Large intestine (tissue), 3 donors: ENCODE measurements around the gene MACROD1. TPM values are rescaled to one million over a fixed set of nuclear protein-coding genes. Genes with fewer than 3 reads are reported as not detected.

ENCODE experiments used
- DNase-seq, 2 donors: peaks; one replicate each; pipeline versions ENCODE4 v3.0.0 to v3.0.0-alpha.2; 2013
- H3K27ac ChIP-seq: one replicate; pipeline ENCODE4 v1.5.1; 2013; ENCODE audit warnings: low read length
- H3K27me3 ChIP-seq: 2 replicates; pipeline ENCODE4 v1.6.1; 2013; ENCODE audit warnings: low read length; ENCODE audit not compliant: control insufficient read depth, insufficient read depth
- H3K36me3 ChIP-seq: 2 replicates; pipeline ENCODE4 v1.6.1; 2013; ENCODE audit warnings: low read length; ENCODE audit not compliant: control insufficient read depth, insufficient read depth
- H3K4me1 ChIP-seq: one replicate; pipeline ENCODE4 v1.6.1; 2013; ENCODE audit warnings: low read length; ENCODE audit not compliant: control insufficient read depth, insufficient read depth
- H3K4me3 ChIP-seq: one replicate; pipeline ENCODE4 v1.5.1; 2013; ENCODE audit warnings: low read length
- H3K9me3 ChIP-seq: one replicate; pipeline ENCODE4 v1.6.1; 2013; ENCODE audit warnings: mild to moderate bottlenecking, low read depth, low read length, moderate library complexity; ENCODE audit not compliant: control insufficient read depth
- WGBS: methylation state at CpG from one replicate; pipeline ENCODE4 v1.1.5; 2013; ENCODE audit warnings: low lambda C conversion rate; ENCODE audit not compliant: insufficient coverage; 5-methylcytosine and 5-hydroxymethylcytosine counted together
- polyA plus RNA-seq: library from polyadenylated mRNA; unstranded; fragments of 120-200 nt; gene quantifications from one replicate; pipeline ENCODE4 v1.2.1, GENCODE V29; 2013

Gene MACROD1
- polyA plus RNA-seq, 1 donor: 18.2 TPM

- H3K36me3 ChIP-seq: no peaks in the 10 kb centered on the region
- peaks cover 4% of the 10 kb centered on the region for H3K4me1 ChIP-seq
- H3K4me3 ChIP-seq: no peak overlapping the region
- no CpG with 5 or more reads among the region's 11 CpGs for WGBS
- DNase-seq: no peak
- no peaks in the 10 kb centered on the region for H3K9me3 ChIP-seq
- no peak overlapping the region for H3K27ac ChIP-seq
- no peaks in the 10 kb centered on the region for H3K27me3 ChIP-seq
Observed at GRCh38 chr11:64090806-64091516, 75.0 kb downstream of the MACROD1 start.

DNA sequence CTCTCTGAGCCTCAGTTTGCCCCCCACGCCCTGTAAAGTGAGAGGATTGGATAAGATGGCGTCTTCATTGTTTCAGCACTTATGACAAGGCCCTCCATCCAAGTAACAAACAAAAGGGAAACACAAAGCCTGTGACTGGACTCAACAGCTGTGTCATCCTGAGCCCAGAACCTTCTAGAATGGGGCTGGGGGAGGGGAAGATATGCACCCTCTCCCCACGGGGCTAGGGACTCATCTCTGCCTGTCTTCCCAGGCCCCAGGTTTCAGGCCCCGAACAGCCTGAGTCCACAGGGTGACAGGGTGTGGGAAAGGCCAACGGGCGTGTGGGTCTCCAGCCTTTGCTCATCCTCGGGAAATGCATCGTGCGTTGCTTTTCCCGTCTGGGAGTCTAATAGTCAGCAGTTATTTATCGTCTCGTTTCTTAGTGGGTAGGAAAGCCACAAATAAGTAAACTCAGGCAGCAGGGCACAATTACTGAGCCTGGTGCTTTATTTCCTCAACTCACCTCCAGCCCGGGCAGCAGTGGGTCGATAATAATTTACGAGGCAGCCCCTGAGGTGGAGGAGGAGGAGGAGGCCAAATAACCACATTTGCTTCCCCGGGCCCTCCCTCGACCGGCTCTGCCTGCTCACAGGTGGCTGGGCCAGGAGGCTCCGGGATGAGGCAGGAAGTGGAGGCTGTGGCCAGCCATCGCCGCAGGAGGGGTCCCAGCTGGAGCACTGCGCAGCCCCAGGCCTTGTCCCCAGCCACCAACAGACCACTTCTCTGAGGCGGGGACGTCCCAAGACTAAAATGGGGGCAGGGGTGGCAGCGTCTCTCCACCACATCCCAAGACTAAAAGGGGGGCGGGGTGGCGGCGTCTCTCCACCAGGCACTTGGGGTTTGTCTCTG, 75.8 kb downstream of the MACROD1 start:
- no peaks in the 10 kb centered on the region for H3K36me3 ChIP-seq
- peaks cover 5% of the 10 kb centered on the region for H3K4me1 ChIP-seq
- H3K4me3 ChIP-seq: no peak overlapping the region
- WGBS: 100% methylated on average over 2 of the region's 28 CpGs
- H3K27me3 ChIP-seq: no peaks in the 10 kb centered on the region
- H3K27ac ChIP-seq: no peak overlapping the region
- H3K9me3 ChIP-seq: no peaks in the 10 kb centered on the region
- DNase-seq: no peak

- Histone ChIP-seq H3K36me3 (no peaks in the 10 kb centered on the region), H3K9me3 (no peaks in the 10 kb centered on the region)
- WGBS: no CpG with 5 or more reads among the region's 7 CpGs
Observed at GRCh38 chr11:64089493-64089892, 76.4 kb downstream of the MACROD1 start.

DNA sequence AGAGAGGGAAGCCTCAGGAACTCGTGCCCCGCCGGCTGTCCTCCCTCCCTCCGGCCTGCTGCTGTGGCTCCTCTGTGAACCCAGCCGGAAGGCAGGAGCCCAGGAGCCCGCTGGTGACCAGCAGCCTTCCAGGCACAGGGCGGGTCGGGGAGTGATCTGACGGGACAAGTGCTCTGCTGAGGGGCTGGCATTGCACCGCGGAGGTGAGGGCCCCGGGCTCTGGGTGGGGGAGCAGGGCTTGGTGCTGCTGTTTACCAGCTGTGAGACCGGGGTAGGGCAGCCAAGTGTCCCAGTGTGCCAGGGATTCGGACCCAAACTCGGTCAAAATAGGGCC, 76.9 kb downstream of the MACROD1 start:
- H3K27ac ChIP-seq: no peak overlapping the region
- H3K4me3 ChIP-seq: no peak overlapping the region
- H3K9me3 ChIP-seq: no peaks in the 10 kb centered on the region
- WGBS: no CpG with 5 or more reads among the region's 15 CpGs
- DNase-seq: no peak
- no peaks in the 10 kb centered on the region for H3K27me3 ChIP-seq
- H3K36me3 ChIP-seq: no peaks in the 10 kb centered on the region
- peaks cover 9% of the 10 kb centered on the region for H3K4me1 ChIP-seq

More at GRCh38 chr11:64089493-64089892, 76.4 kb downstream of the MACROD1 start:
- Histone ChIP-seq H3K4me1 (peaks cover 9% of the 10 kb centered on the region), H3K27ac (no peak overlapping the region), H3K4me3 (no peak overlapping the region), H3K27me3 (no peaks in the 10 kb centered on the region)
- no peak for DNase-seq

DNA sequence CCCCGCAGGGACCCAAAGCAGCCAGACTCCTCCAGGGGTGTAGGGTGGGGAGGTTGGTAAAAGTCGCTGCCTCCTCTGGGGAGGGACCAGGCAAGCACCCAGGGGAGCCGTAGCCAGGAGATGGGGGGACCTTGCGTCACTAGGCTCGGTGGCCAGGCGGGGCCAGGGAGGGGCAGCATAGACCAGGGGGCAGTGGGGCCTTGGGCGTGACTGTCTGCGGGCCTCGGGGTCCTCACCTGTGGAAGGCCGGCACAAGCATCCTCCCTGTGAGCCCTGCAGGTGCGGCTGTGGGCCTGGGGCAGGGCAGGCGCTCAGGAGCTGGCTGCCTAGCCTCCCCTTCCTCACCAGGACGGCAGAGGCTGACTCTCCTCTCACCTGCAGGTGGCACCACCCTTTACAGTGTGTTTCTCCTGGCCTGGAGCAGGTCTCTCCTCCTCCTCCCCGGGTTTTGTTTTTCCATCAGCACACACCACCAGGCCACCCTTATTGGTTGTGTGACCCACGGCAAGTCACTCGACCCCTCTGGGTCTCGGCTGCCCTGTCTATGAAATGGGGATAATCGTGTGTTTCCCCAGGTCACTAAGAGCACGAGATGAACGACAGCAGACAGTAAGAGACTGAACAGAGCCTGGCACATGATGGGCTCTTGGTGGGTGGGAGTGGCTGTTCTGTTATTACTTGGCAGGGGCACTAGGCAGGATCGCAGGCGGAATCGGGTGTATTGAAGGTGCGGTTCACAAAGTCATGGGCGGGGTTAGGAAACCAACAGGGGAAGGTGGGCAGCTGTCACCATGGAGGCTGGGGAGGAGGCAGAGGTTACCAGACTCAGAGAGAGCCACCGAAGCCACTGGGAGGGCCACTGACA, 77.5 kb downstream of the MACROD1 start:
- Histone ChIP-seq H3K9me3 (no peaks in the 10 kb centered on the region), H3K27ac (no peak overlapping the region), H3K27me3 (no peaks in the 10 kb centered on the region), H3K4me1 (peaks cover 9% of the 10 kb centered on the region), H3K4me3 (no peak overlapping the region), H3K36me3 (no peaks in the 10 kb centered on the region)
- WGBS: no CpG with 5 or more reads among the region's 26 CpGs
- no peak for DNase-seq

DNA sequence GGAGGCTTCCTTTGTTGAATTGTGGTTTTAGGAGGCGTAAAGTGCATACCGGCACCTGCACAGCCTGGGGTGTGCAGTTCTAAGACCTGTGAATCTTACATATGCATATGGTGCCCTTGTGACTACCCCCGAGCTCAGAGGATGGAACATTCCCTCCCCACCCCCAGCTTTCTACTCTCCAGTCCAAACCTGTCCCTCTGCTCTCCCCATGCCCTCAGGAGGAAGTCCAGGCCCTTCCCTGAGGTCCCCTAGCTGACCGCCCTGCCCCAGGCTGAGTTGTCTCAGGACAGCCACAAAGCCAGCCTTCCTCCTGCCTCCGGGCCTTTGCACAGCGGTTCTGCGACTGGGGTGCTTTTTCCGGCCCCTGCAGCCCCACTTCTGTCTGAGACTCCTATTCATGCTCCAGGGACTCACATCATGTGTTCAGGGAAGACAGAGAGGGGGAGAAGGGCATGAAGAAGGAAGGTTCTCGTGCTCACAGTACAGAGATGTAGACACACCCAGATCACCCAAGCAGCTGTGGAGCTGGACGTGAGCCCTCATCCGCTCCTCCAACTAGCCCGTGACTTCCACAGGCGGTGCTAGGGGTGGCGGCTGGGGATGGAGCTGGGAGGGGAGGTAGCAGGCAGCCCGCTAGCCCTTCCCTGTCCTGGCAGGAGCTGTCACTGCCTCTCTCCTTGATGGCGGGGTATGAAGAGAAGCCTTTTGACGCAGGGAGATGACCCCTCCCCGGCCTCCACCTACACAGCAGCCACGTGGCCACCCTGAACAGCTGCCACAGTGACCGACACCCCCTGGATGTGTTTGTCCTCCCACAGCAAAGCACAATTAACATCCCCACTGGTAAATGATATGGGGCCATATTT, 79.4 kb downstream of the MACROD1 start:
- 60% methylated on average over 1 of the region's 20 CpGs for WGBS

DNA sequence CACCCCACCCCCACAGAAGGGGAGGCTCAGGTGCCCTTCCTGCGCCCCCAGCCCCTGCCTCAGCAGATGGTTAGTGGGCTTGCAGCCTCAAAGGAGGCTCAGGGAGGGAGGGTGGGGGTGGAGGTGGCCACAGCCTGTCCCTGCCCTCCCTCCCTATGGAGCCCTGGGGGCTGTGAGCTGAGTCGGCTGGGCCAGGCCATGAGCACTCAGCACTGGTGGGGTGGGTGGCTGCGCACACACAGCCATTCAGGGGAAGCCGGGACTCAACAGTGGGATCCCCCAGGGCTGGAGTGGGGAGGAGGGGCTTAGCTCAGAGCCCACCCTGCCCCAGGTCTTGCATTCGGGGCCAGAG, 80.0 kb downstream of the MACROD1 start:
- Histone ChIP-seq H3K36me3 (no peaks in the 10 kb centered on the region), H3K9me3 (no peaks in the 10 kb centered on the region), H3K4me3 (no peak overlapping the region), H3K27me3 (no peaks in the 10 kb centered on the region), H3K27ac (no peak overlapping the region), H3K4me1 (peaks cover 9% of the 10 kb centered on the region)
- WGBS: no CpG with 5 or more reads among the region's 5 CpGs
- DNase-seq: no peak

More for the DNA sequence above, 79.4 kb downstream of the MACROD1 start:
- no peak overlapping the region for H3K27ac ChIP-seq
- no peak overlapping the region for H3K4me3 ChIP-seq
- H3K27me3 ChIP-seq: no peaks in the 10 kb centered on the region
- H3K4me1 ChIP-seq: peaks cover 9% of the 10 kb centered on the region
- no peaks in the 10 kb centered on the region for H3K9me3 ChIP-seq
- DNase-seq: peak in 1 of 2 donors; percentile 29
- H3K36me3 ChIP-seq: no peaks in the 10 kb centered on the region

DNA sequence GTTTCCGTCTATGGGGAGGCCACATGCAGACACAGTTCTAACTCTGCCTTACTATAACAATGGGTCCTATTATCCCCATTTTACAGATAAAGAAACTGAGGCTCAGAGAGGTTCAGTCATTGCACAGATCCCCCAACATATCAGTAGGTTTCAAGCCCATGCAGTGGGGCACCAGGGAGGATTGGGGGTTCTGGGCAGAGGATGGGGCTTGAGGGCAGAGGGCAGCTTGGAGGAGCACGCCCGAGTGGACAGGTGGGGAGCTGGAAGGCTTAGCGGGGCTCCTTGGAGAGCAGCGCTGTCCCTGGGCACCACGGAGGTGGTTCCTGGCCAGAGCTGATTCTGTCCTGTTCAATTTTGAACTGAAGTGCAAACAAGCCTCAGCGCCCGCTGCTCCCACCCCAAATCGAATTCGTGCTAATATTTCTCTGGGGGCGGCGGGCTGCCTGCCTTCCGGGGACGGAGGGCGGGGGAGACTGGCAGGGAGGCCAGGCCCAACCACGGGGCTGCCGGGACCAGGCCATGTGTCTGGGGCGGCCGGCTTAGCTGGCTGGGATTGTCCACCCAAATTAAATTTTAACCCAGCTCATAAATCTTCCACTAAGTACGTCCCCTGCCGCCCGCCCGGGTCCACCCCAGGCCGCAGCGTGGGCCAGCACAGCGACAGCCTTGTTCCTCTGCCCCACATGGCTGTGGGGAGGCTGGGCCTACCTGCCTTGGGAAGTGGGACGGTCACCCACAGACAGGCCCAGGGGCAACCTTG, 80.8 kb downstream of the MACROD1 start:
- no peaks in the 10 kb centered on the region for H3K36me3 ChIP-seq
- no peak overlapping the region for H3K27ac ChIP-seq
- no CpG with 5 or more reads among the region's 27 CpGs for WGBS
- H3K4me3 ChIP-seq: no peak overlapping the region
- peak in 1 of 2 donors; percentile 53 for DNase-seq
- H3K4me1 ChIP-seq: peaks cover 9% of the 10 kb centered on the region
- H3K27me3 ChIP-seq: no peaks in the 10 kb centered on the region
- no peaks in the 10 kb centered on the region for H3K9me3 ChIP-seq

GRCh38 chr11:64084146-64084950, 81.6 kb downstream of the MACROD1 start:
- WGBS: 92% methylated on average over 2 of the region's 26 CpGs
- H3K36me3 ChIP-seq: no peaks in the 10 kb centered on the region
- no peak for DNase-seq
- H3K9me3 ChIP-seq: no peaks in the 10 kb centered on the region
- H3K27me3 ChIP-seq: no peaks in the 10 kb centered on the region
- no peak overlapping the region for H3K27ac ChIP-seq
- peaks cover 9% of the 10 kb centered on the region for H3K4me1 ChIP-seq
- H3K4me3 ChIP-seq: no peak overlapping the region
